Stimulated activated CD4-positive, alpha-beta T cell treated with anti-CD3 and anti-CD28 coated beads, Interleukin-12 subunit alpha, Interleukin-12 subunit beta, amount 100 ng/mL, for 48 hours (primary cell): ENCODE data around the gene AQP11.
A peak's percentile ranks its signal among the peaks of the same experiment; 100 is the strongest.
"Not testable (repeated sequence)": the region's sequence is repeated elsewhere in the genome, so short reads cannot be mapped to it uniquely, and the experiment has no call there.

Experiments
- DNase-seq, 3 donors: peaks; one replicate each; pipeline ENCODE4 v3.0.0-alpha.2; 2020; ENCODE audit warnings: low read depth in 2 of 3, low spot score in 1 of 3

AQP11 gene

DNA sequence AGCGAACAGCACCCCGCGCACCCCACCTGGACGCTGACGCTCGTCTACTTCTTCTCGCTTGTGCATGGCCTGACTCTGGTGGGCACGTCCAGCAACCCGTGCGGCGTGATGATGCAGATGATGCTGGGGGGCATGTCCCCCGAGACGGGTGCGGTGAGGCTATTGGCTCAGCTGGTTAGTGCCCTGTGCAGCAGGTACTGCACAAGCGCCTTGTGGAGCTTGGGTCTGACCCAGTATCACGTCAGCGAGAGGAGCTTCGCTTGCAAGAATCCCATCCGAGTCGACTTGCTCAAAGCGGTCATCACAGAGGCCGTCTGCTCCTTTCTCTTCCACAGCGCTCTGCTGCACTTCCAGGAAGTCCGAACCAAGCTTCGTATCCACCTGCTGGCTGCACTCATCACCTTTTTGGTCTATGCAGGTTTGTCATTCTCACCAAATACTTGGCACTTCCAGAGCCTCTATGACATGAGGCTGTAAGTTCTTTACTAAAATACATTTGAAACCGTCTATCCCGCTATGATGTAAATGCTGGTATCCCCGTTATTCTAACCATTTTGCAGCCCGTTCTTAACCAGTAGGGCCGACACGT, 535 bp downstream of the AQP11 start:
- no peak for DNase-seq

DNA sequence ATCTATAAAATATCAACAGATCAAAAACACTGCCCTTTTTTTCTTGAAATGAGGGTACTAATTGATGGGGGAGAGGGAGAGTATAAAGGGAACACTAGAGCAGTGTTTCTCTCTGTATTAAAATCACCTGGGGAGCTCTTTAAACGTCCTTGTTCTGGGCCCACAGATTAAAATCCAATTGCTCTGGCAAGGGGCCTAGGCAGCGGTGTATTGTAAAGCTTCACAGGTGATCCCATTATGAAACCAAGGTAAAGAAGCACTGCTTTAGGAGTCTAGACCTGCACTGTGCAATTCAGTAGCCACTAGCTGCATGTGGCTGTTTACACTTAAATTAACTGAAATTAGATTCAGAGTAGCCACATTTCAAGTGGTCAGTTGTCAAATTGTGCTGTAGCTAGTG, 3.0 kb downstream of the AQP11 start:
- DNase-seq = no peak

DNA sequence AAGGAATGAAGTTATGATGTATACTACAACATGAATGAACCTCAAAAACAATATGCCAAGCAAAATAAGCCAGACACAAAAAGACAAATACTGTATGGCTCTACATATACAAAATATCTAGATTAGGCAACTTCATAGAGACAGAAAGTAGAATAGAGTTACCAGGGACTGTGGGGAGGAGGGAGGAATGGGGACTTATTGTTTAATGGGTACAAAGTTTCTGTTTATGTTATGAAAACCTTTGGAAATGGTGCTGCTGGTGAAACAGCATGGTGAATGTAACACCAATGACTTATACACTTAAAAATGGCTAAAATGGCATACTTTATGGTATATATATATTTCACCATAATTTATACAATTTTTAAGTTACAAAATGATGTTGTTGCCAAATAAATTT, 4.1 kb downstream of the AQP11 start:
- DNase-seq = no peak

DNA sequence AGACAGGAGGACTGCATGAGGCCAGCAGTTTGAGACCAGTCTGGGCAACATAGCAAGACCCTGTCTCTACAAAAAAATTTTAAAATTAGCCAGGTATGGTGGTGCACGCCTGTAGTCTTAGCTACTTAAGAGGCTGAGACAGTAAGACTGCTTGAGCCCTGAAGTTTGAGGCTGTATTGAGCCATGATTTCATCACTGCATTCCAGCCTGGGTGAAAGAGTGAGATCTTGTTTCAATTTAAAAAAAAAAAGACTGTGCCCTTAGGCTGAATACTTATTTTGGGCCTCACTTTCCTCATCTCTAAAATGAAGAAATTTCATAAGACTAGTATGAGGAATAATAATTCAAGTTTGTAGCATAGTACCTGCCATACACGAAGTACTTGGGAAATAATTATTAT, 6.9 kb downstream of the AQP11 start:
- DNase-seq = no peak

DNA sequence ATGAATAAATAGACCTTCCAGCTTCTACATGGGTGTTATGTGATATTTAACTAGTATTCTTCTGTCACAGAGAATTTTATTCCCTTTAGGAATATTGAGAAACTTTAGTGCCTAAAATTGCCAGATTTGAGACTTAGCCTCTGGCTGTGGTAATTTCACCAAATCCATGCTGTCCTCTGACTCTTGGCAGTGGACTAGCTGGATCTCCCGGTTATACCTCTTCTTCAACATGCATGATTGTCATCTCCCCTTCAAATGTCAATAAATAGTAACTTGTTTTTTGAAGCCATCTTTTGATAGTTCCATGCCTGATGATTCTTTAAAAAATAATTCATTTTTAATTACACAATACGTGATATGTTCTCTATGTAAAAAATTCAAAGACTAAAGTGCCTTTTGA, 8.4 kb downstream of the AQP11 start:
- no peak for DNase-seq

DNA sequence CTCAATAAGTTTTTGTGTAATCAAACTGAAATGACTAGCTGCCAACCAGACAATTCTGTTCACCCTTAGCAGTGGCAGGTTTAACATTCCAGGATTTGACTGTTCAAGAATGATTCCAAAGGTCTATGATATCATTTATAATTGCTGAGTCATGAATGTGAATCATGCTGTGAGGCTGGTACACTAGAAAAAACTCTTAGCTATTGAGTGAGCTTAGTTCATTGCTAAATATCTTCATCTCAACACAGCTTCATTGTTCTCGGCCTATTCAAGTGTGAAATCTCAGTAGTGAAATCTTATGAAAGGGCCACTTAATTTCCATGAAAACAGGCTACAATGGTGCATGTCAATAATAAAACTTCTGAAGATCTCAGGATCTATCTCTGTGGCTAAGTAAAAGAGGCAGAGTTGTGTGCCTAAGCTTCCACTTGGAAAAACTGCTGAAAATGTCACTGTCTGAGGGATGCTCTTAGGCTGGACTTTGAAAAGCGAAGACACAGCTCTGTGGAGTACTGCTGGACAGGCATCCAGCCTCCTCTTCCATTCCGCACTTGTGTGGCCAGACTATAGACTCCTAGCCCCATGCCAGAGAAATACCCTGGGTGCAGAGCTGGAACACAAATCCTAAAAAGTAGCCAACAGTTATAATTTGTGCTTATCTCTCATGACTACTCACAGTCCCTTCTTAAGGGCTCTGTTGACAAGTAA, 12.8 kb downstream of the AQP11 start:
- DNase-seq = no peak

DNA sequence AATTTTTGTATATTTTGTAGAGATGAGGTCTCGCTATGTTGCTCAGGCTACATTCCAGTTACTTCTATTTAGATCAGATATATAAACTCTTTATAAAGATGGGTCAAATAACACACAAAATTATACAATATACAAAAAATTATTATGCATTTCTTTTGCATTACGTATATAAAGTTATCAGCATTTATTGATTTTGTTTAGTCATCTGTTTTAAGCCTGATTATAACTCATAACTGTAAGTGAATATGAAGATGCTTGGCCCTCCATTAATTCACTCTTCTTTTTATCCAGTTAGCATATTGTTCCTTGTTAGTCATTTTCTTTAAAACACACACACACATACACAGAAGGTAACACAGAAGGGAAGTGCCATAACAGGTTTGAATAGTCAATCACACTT, 14.5 kb downstream of the AQP11 start:
- DNase-seq = no peak

DNA sequence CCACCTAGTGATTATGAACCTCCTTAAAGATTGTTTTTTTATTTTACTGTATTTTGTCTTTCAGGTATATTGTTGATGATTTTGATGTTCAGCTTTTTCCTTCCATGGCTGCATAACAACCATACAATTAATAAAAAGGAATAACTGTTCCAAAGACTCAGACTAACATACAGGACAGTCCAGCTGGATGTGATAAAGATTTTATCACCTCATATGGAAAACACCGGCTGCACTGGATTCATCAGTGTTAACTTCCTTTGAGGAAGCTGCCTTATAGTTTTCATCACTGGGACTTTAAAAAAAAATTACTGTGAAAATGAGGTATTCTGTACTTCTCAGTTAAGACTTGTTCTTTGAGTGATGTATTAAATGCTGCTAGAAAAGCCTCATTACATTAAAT, 19.5 kb downstream of the AQP11 start:
- no peak for DNase-seq

DNA sequence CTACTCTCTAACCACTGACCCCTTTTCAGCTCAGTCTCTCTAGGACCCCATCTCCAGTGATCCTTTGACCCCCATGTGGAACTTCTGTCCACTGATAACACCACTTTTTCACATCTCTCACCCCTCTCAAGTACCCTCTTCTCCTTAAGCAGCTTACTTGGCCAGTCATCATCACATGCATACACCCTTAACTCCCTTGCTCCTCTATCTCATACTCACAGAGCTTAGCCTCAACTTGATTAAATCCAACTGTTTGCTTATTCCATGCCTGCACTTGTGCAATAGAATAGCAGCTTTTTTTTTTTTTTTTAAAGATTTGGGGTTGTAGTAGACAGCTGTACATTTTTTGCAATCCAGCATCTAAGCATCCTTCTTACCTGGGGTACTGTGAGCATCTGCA, 22.2 kb downstream of the AQP11 start:
- no peak for DNase-seq

DNA sequence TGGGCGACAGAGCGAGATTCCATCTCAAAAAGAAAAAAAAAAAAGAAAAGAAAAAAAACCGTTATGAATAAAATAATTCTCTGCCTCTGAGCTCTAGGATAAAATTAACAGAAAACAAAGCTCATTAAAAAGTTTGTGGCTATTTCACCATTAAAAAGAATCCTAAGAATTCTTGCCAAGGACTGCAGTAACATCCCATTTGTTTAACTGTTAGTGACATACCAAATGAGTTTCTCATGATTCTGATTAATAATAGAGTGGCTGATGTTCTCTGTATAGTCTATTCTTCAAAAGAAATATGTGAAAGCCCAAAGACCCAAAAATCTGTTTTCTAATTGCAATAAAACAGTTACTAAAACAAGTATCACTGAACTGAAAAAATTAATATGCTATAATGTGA, 28.1 kb downstream of the AQP11 start:
- DNase-seq = no peak

DNA sequence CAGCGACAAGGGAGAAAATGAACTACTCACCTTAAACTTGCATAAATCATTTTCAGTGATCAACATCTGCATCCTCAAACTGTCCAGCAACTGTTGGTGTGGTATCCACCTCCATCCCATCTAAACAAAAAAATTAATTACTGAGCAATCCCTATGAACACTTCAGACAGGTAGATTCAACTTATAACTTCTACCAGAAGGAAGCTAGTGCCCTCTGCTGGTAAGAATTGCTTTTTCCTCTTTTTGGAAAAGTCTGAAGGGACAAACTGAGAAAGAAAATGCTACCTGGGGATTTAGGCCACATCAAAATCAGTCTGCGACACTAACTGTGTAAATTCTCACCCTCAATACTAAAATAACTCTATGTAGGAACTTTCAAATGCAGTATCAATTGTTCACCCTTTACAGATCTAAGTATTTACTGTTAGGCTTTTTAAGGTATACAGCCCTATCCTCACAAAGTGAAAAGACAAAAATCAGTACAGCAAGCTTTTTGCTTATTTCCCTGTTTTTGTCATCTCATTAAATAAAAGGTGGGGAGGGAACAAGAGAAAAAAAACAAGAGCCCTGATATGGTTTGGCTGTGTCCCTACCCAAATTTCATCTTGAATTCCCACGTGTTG, 29.9 kb downstream of the AQP11 start:
- peak in 1 of 3 donors; percentile 48 for DNase-seq

DNA sequence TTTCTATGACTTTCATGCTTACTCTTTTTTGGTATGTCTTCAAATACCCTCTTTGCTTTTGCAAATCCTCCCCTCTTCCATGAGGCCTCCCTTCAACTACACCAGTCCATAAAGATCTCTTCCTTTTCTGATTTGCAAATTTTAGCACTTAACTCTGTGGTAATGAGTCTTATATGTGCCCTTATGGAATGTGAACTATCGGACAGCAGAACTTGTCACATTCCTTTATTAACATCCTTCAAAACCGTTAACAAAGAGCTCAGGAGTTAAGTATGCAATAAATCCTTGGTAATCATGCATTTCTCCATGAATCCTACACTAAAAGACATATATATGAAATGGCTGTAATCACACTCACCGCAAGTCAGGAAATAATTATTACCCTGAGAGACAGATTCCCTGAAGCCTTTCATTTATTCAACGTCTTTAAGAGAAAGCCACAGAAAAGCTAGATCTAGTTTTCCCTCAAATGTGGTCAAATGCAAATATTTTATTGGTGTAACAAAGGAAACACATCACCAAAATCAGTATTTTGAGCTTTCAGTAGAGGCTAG, 40.5 kb downstream of the AQP11 start:
- DNase-seq = no peak

DNA sequence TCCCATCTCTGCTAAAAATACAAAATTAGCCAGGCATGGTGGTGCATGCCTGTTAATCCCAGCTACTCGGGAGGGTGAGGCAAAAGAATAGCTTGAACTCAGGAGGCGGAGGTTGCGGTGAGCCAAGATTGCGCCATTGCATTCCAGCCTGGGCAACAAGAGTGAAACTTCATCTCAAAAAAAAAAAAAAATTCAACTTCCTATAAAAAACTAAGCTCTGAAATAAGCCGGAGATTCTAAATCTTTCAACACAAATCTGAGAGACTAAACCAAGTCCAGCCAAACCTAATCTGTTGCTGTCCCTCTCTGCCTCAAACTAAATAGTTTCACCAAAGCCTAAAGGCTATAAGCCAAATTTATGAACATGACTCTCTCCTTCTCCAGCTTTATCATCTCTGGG, 44.2 kb downstream of the AQP11 start:
- DNase-seq = not testable (repeated sequence)

DNA sequence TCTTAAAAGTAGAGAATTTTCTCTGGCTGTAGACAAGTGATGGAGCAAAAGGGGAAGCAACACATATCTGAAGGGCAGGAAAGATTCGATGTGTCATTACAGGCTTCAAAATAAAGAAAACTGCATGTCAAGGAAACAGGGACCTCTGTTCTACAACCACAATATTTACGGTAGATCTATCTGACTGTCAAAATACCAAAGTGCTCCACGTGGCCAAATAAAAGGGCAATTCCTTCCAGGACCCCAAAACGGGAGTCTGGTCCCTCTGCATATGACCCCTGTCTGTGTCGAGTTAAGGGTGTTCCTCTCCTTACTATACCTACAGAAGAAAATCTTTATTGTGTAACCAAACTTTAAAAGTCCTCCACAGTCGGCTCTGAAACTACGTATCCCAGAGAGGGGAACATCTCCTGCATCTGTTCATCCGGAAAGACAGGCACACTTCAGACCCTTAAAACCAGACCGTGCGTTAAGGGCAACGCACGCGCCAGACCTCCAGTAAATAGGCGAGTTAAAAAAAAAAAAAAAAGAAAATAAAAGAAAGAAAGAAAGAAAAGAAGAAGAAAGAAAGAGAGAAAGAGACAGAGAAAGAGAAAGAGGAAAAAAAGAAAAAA, 47.1 kb downstream of the AQP11 start:
- DNase-seq = no peak

DNA sequence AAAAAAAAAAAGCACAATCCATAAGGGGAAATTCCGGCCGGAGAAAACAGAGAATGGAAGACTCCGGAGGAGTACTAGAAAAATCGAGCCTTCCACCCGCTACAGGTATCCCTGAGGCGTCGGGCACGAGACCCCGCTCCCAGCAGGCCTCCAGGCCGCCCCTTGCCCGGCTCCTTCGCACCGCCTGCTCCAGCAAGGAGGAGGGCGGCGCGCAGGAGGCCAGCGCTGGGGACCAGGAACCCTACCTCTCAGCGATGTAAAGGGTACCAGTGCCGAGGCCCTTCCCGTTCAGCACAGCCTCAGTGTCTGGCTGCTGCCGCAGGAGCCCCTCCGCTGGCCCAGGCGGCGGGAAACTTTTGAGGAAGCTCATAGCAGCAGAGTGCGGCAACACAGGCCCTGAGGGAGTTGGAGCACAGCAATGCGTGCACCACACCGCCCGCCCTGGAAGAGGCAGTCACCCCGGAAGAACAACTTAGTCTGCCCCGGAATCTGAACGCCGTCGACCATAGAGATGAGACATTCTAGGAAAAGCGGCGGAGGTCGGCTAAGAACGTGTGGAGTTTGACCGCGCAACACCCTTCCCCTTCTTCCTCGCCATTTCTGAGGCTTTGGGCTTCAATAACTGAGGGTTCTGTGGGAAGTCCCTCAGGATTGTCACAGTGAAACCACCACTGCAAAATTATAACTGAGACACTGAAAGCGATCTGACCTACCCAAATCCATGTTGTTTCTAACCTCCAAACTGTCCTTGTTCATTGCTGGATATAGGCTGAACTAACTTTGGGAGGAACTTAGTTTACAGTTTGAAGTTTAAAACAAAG, 47.8 kb downstream of the AQP11 start, which contains the start of gene CLNS1A:
CLNS1A (minus strand) TSS at position 450 of the 821 bp plus-strand sequence; CDS start at position 370, 80 bp downstream.
- DNase-seq = peak; percentile 73 to 75 (median 75)

DNA sequence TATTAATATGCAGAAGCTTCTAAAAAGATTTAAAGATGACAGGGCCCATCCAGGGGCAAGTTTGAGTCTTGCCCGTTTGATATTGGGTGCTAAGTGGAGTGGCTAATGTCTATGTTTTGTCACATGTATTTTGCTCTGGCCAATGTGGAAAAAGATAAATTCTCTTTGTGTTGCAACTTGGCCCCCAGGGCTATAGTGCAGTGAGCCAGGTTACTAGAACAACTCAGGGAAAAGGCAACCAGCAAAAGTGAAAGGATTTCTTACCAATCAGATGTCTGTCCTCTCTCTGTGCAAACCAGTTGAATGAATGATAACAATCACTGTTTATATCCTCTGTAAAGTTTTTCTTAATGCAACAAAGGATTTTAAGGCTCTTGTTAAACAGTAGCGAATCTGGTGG, 52.5 kb downstream of the AQP11 start:
- no peak for DNase-seq

DNA sequence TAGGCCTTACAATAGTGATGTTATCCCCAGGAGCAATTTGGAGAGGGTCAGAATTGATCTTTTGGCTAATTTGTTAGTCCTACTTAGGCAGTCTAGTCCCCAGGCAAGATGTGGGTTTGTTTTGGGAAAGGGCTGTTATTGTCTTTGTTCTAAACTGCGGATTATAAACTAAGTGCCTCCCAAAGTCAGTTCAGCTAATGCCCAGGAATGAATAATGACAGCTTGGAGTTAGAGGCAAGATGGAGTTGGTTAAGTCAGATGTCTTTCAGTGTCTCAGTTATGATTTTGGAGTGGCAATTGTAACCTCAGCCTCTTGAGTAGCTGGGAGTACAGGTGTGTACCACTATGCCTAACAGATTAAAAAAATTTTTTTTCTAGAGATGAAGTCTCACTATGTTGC, 55.1 kb downstream of the AQP11 start:
- DNase-seq = no peak

DNA sequence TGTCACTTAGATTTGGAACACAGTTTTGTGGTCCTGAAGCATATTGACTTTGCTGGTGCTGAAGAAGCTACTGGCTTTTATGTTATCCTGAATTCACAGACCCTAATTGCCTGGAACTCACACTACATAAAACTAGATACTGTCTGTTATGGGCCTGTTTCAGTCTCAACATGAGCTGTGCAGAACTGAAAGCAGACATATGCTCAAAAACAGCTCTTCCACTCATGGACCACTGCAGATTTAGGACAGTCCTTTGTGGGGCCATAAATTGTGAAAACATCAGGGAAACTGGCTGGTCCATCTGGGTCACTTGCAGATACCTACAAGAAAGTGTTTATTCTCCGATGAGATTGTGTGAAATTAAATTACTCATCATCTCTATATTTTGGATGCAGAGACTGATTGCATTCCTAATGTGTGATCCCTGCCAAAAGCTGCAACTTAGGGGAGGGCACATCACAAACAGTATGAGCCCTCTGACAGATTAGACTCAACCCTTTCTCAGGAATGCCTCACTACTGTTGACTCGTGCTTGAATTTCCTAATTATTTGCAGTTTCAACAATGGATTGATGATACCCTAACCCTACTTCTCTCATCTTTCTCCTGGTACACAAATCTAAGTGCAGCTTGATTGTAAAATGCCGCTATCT, 58.0 kb downstream of the AQP11 start:
- no peak for DNase-seq

DNA sequence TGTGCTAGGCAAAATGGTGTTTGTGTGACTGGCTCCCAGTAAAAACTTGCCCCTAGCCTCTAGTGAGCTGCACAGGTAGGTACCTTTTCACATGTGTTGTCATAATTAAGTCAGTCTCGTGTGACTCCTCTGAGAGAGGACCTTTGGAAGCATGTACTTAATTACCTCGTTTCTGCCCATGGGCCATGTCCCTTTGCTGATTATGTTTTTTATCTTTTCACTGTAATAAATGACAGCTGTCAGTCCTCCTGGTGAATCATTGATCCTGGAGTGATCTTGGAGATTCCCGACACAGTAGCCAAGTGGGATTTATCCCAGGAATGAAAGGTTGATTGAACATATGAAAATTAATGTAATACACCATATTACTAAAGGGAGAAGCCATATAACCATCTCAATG, 60.4 kb downstream of the AQP11 start:
- DNase-seq = no peak

DNA sequence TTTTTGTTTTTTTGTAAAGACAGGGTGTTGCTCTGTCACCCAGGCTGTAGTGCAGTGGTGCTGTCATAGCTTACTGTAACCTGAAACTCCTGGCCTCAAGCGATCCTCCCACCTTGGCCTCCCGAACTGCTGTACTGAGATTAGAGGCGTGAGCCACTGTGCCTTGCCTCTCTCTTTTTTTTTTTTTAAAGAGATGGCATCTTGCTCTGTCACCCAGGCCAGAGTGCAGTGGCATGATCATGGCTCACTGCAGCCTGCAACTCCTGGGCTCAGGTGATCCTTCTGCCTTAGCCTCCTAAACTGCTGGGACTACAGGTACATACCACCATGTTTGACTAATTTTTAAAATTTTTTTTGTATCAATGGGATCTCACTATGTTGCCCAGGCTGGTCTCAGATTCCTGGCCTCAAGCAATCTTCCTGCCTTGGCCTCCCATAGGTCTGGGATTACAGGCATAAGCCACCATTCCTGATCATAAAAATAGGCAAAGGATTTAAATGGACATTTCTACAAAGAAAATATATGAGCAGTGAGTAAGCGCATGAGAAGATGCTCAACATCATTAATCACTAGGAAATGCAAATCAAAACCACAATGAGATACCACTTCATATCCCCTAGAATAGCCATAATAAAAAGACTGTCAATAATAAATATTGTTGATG, 65.1 kb downstream of the AQP11 start:
- DNase-seq = no peak
